Activated T-cell treated with anti-CD3 and anti-CD28 coated beads, Interleukin-2, amount 50 U/mL, for 24 hours (primary cell): Measurements from ENCODE around the gene MOB3A.
"Not testable (repeated sequence)": the region's sequence is repeated elsewhere in the genome, so short reads cannot be mapped to it uniquely, and the experiment has no call there.

ENCODE experiments used
- DNase-seq: peaks from one replicate; pipeline ENCODE4 v3.0.0-alpha.2; 2020
- H3K27ac Mint-ChIP-seq: 2 replicates; pipeline ENCODE4 v1.8.0; 2020; ENCODE audit warnings: mild to moderate bottlenecking, mixed read lengths
- H3K27me3 Mint-ChIP-seq: 2 replicates; pipeline ENCODE4 v1.8.0; 2020; ENCODE audit warnings: mixed read lengths
- H3K36me3 Mint-ChIP-seq: 2 replicates; pipeline ENCODE4 v1.8.0; 2020; ENCODE audit warnings: low read depth, mixed read lengths
- H3K4me1 Mint-ChIP-seq: 2 replicates; pipeline ENCODE4 v1.8.0; 2020; ENCODE audit warnings: low read depth, mixed read lengths
- H3K4me3 Mint-ChIP-seq: 2 replicates; pipeline ENCODE4 v1.8.0; 2020; ENCODE audit warnings: mild to moderate bottlenecking, moderate library complexity, mixed read lengths
- H3K9me3 Mint-ChIP-seq: 2 replicates; pipeline ENCODE4 v1.8.0; 2020; ENCODE audit warnings: mixed read lengths

Gene MOB3A

GRCh38 chr19:2086695-2087620 lies 9.2 kb downstream of the MOB3A start:
- Mint-ChIP-seq H3K27ac (peak overlapping the region; percentile 92), H3K4me1 (peaks cover 68% of the 10 kb centered on the region), H3K36me3 (peaks cover 45% of the 10 kb centered on the region), H3K4me3 (peak overlapping the region; percentile 96)
- not testable (repeated sequence) for H3K27me3 Mint-ChIP-seq, H3K9me3 Mint-ChIP-seq
- DNase-seq, result peak; percentile 63

DNA sequence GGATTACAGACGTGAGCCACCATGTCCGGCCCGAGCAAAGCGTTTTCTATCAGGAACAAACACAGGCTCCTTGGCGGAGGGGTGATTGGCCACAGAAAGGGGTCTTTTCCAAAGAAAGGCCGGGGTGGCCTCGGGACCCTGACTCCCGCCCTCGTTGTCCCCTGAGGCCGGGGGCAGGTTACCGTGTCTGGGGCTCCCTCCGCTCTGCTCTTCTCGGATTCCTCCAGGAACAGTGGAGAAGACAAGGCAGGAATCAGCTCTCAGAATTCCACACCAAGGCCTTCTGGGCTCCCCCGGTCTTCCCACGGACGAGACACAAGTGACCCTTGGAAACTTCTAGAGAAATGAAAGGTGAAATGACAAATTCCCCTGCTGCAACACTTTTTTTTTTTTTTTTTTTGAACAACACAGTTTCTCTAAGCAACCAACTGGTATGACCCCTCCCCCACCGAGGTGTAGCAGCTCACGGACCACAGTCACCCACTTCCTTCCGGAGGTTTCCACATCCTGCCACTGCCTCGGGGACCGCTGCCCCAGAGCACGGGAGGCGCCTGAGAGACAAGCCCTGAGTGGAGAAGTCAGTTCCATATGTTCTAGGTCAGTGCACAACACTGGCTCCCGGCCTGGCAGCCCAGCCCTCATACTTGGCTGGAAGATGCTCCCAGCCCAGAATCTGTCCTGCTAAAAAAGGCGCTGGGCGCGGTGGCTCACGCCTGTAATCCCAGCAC lies 11.0 kb downstream of the MOB3A start:
- DNase-seq, result peak; percentile 87
- Mint-ChIP-seq H3K27me3 (no peaks in the 10 kb centered on the region), H3K27ac (peak overlapping the region; percentile 98), H3K4me3 (peak overlapping the region; percentile 96), H3K36me3 (peaks cover 54% of the 10 kb centered on the region), H3K9me3 (no peaks in the 10 kb centered on the region), H3K4me1 (peaks cover 70% of the 10 kb centered on the region)

- DNase-seq, result peak; percentile 76
- Mint-ChIP-seq H3K27me3 (no peaks in the 10 kb centered on the region), H3K9me3 (no peaks in the 10 kb centered on the region), H3K27ac (peak overlapping the region; percentile 98), H3K4me1 (peaks cover 71% of the 10 kb centered on the region), H3K36me3 (peaks cover 70% of the 10 kb centered on the region), H3K4me3 (peak overlapping the region; percentile 96)
Measured at GRCh38 chr19:2083174-2083854, 12.8 kb downstream of the MOB3A start.

GRCh38 chr19:2081873-2082810 lies 14.0 kb downstream of the MOB3A start:
- DNase-seq, result peak; percentile 65
- Mint-ChIP-seq H3K27me3 (no peaks in the 10 kb centered on the region), H3K36me3 (peaks cover 82% of the 10 kb centered on the region), H3K4me3 (peak overlapping the region; percentile 96), H3K4me1 (peaks cover 60% of the 10 kb centered on the region), H3K27ac (peak overlapping the region; percentile 98), H3K9me3 (no peaks in the 10 kb centered on the region)

DNA sequence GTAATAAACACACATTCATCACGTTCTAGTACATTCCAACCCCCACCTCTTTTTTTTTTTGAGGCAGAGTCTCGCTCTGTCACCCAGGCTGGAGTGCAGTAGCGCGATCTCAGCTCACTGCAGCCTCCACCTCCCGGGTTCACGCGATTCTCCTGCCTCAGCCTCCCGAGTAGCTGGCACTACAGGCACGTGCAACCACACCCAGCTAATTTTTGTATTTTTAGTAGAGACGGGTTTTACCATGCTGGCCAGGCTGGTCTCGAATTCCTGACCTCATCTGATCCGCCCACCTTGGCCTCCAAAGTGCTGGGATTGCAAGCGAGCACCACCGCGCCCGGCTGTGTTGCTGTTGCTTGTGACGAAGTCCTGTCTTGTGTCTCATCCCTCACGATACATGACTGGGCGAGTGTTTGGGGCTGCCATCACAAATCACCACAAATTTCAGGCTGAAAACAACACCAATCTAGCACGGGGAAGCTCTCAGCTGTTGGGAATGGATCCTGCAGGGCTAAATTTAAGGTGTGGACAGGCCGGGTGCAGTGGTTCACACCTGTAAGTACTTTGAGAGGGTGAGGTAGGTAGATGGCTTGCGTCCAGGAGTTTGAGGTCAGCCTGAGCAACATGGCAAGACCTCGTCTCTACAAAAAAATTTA lies 15.7 kb downstream of the MOB3A start:
- peak overlapping the region; percentile 98 for H3K27ac Mint-ChIP-seq
- H3K4me3 Mint-ChIP-seq, result peak overlapping the region; percentile 96
- no peaks in the 10 kb centered on the region for H3K9me3 Mint-ChIP-seq
- H3K4me1 Mint-ChIP-seq, result peaks cover 47% of the 10 kb centered on the region
- no peaks in the 10 kb centered on the region for H3K27me3 Mint-ChIP-seq
- no peak for DNase-seq
- H3K36me3 Mint-ChIP-seq, result peaks cover 97% of the 10 kb centered on the region

- Mint-ChIP-seq H3K27ac (peak overlapping the region; percentile 98), H3K9me3 (no peaks in the 10 kb centered on the region), H3K36me3 (peaks cover 97% of the 10 kb centered on the region), H3K4me3 (peak overlapping the region; percentile 96), H3K4me1 (peaks cover 43% of the 10 kb centered on the region), H3K27me3 (no peaks in the 10 kb centered on the region)
- no peak for DNase-seq
Measured at GRCh38 chr19:2079865-2080301, 16.2 kb downstream of the MOB3A start.

GRCh38 chr19:2079076-2079864 lies 16.9 kb downstream of the MOB3A start:
- Mint-ChIP-seq H3K4me1 (peaks cover 43% of the 10 kb centered on the region), H3K27ac (peak overlapping the region; percentile 98), H3K27me3 (no peaks in the 10 kb centered on the region), H3K36me3 (peaks cover 97% of the 10 kb centered on the region), H3K4me3 (peak overlapping the region; percentile 96), H3K9me3 (no peaks in the 10 kb centered on the region)
- no peak for DNase-seq

DNA sequence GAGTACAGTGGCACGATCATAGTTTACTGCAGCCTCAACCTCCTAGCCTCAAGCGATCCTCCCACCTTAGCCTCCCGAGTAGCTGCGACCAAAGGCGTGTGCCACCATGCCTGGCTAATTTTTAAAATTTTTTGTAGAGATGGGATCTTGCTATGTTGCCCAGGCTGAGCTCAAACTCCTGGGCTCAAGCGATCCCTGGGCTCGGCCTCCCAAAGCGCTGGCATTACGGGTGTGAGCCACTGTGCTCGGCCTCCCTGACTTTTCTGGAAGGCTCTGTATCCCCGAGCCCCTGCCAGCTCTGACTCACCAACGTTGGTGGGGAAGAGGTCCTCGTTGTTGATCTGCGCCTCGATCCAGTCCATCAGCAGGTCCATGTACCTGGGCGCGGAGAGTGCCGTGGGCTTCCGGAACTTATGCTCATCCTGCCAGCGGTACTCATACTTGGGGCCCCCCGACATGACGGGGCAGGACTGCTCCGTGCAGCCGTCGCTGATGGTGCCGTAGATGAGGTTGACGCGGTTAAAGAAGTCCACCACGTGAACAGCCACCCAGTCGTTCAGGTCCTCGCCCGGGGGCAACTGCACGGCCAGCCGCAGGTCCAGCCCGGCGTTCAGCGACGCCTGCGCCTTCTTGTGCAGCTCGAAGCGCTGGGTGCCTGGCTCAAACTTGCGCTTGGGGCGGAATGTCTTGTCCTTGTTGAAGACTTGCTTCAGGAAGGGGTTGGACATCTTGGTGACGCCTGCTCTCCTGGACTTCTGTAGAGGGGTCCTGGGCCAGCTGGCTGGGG lies 18.1 kb downstream of the MOB3A start:
- Mint-ChIP-seq H3K27me3 (no peaks in the 10 kb centered on the region), H3K9me3 (no peaks in the 10 kb centered on the region), H3K27ac (peak overlapping the region; percentile 98), H3K4me3 (no peak overlapping the region), H3K4me1 (peaks cover 46% of the 10 kb centered on the region), H3K36me3 (peaks cover 96% of the 10 kb centered on the region)
- DNase-seq, result no peak

DNA sequence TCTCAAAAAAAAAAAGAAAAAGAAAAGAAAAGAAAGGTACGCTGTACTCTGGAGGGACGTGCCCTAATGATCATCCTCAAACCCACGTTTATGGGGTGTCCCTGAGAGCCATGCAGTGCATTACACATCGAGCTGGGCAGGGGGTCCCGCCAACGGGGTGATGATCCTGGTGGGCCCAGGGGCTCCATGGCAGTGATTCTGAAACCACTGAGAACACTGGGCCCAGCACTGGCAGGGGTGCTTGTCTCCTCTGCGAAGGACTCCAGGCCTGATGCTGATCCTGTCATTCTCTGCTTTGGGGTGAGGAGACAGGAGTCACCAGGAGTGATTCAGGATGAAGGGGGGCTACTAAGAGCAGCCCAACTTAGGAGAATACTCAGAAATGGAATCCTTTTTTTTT lies 18.7 kb downstream of the MOB3A start:
- no peak for DNase-seq
- no peak overlapping the region for H3K4me3 Mint-ChIP-seq
- H3K4me1 Mint-ChIP-seq, result peaks cover 42% of the 10 kb centered on the region
- peaks cover 96% of the 10 kb centered on the region for H3K36me3 Mint-ChIP-seq
- peak overlapping the region; percentile 98 for H3K27ac Mint-ChIP-seq
- H3K27me3 Mint-ChIP-seq, result no peaks in the 10 kb centered on the region
- H3K9me3 Mint-ChIP-seq, result no peaks in the 10 kb centered on the region

DNA sequence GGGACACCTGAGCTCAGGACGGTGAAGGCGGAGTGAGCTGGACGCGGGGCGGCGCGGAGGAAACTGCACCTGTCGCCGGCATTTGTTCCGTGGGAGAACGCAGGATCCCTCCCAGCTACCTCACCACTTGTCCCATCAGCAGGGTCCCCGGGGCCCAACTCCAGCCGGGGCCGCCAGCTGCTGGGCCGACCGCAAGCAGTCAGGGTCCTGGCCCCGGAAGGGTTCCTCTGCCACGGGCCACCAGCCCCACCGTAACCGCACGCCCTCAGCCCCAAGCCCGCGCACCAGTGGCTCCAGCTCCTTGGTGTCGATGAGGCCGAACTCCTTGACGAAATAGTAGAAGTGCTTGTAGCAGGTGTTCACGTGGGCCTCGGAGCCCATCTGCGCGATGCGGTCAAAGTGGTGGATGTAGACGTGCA lies 19.6 kb downstream of the MOB3A start:
- H3K36me3 Mint-ChIP-seq, result peaks cover 96% of the 10 kb centered on the region

GRCh38 chr19:2072757-2073551 lies 23.2 kb downstream of the MOB3A start:
- Mint-ChIP-seq H3K4me3 (no peak overlapping the region), H3K36me3 (peaks cover 84% of the 10 kb centered on the region), H3K27ac (peak overlapping the region; percentile 78), H3K9me3 (no peaks in the 10 kb centered on the region), H3K4me1 (peaks cover 18% of the 10 kb centered on the region), H3K27me3 (no peaks in the 10 kb centered on the region)
- no peak for DNase-seq

More for the DNA sequence above, 19.6 kb downstream of the MOB3A start:
- no peak for DNase-seq
- Mint-ChIP-seq H3K4me1 (peaks cover 37% of the 10 kb centered on the region), H3K9me3 (no peaks in the 10 kb centered on the region), H3K4me3 (no peak overlapping the region), H3K27ac (peak overlapping the region; percentile 26), H3K27me3 (no peaks in the 10 kb centered on the region)
